Measurements from ENCODE around the gene IL2RG. TPM values are rescaled to one million over a fixed set of nuclear protein-coding genes. Genes with fewer than 3 reads are reported as not detected.

Gene IL2RG
- total RNA-seq, 4 donors from 2014 or later = 3.0 to 42.9 (median 3.3) TPM; not detected in 1

DNA sequence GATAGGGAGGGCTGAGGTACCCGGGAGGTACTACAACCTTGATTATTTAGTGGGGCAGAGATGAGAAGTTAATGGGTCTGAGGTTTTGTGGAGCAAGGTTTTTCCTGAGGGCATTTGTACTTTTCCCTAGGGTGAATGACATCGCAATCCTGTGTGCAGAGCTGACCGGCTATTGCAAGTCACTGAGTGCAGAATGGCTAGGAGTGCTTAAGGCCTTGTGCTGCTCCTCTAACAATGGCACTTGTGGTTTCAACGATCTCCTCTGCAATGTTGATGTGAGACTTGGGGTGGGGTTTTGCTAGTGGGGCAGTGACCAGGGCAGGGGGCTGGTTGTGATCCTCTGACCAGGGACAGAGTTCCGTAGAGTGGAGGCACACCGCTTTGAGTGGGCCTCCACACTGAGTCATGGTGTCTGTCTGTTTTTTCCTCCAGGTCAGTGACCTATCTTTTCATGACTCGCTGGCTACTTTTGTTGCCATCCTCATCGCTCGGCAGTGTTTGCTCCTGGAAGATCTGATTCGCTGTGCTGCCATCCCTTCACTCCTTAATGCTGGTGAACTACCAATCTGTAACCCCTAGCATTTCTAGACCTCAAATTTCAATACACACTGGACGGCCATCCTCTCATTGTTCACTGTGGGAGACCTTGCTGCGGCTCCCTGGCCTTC is 16.9 kb upstream of the IL2RG start:
- DNase-seq = no peak
- no peak overlapping the region for H3K27ac ChIP-seq
- no peaks in the 10 kb centered on the region for H3K9me3 ChIP-seq
- no peaks in the 10 kb centered on the region for H3K36me3 ChIP-seq
- H3K4me1 ChIP-seq = no peaks in the 10 kb centered on the region
- intact Hi-C loops (cut with DNase I; ENCODE audit: low total_unique reads) = no loop called here
- no peaks in the 10 kb centered on the region for H3K27me3 ChIP-seq
- no peak overlapping the region for H3K4me3 ChIP-seq
- TF ChIP-seq POLR2A (IDR thresholded peaks at IDR 0.05) = no peak
- TF ChIP-seq, protein P1, sequence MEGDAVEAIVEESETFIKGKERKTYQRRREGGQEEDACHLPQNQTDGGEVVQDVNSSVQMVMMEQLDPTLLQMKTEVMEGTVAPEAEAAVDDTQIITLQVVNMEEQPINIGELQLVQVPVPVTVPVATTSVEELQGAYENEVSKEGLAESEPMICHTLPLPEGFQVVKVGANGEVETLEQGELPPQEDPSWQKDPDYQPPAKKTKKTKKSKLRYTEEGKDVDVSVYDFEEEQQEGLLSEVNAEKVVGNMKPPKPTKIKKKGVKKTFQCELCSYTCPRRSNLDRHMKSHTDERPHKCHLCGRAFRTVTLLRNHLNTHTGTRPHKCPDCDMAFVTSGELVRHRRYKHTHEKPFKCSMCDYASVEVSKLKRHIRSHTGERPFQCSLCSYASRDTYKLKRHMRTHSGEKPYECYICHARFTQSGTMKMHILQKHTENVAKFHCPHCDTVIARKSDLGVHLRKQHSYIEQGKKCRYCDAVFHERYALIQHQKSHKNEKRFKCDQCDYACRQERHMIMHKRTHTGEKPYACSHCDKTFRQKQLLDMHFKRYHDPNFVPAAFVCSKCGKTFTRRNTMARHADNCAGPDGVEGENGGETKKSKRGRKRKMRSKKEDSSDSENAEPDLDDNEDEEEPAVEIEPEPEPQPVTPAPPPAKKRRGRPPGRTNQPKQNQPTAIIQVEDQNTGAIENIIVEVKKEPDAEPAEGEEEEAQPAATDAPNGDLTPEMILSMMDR (IDR thresholded peaks at IDR 0.05) = no peak

DNA sequence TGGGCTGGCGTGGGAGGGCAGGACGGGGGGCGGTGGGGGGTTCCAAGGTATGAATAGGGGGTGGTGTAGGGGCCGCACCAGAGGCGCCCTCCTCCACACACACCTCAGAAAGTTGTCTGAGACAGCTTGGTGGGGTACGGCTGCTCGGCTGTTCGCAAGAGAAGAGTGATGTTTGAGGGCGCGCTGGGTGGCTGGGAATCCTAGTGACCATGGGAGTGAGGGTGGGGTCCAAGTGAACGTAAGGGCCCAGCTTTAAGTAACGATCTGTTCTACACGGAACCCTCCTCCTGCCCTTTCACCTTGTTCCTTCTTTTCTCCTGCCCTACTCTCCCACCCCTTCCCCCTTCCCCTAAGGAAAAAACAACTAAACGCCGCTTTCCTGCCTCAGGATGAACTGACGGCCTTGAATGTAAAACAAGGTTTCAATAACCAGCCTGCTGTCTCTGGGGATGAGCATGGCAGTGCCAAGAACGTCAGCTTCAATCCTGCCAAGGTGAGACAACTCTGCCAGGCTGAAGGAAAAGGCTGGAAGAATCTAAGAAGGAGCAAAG is 7.7 kb upstream of the IL2RG start:
- Histone ChIP-seq H3K4me1 (no peaks in the 10 kb centered on the region), H3K4me3 (peak overlapping the region; percentile 55 to 79), H3K27ac (peak overlapping the region; percentile 87 to 89), H3K9me3 (no peaks in the 10 kb centered on the region), H3K36me3 (no peaks in the 10 kb centered on the region), H3K27me3 (no peaks in the 10 kb centered on the region)
- intact Hi-C loops (cut with DNase I; ENCODE audit: low total_unique reads) = no loop called here
- DNase-seq = no peak
- no peak for TF ChIP-seq POLR2A (IDR thresholded peaks at IDR 0.05)
- TF ChIP-seq, protein P1 (IDR thresholded peaks at IDR 0.05) = no peak

DNA sequence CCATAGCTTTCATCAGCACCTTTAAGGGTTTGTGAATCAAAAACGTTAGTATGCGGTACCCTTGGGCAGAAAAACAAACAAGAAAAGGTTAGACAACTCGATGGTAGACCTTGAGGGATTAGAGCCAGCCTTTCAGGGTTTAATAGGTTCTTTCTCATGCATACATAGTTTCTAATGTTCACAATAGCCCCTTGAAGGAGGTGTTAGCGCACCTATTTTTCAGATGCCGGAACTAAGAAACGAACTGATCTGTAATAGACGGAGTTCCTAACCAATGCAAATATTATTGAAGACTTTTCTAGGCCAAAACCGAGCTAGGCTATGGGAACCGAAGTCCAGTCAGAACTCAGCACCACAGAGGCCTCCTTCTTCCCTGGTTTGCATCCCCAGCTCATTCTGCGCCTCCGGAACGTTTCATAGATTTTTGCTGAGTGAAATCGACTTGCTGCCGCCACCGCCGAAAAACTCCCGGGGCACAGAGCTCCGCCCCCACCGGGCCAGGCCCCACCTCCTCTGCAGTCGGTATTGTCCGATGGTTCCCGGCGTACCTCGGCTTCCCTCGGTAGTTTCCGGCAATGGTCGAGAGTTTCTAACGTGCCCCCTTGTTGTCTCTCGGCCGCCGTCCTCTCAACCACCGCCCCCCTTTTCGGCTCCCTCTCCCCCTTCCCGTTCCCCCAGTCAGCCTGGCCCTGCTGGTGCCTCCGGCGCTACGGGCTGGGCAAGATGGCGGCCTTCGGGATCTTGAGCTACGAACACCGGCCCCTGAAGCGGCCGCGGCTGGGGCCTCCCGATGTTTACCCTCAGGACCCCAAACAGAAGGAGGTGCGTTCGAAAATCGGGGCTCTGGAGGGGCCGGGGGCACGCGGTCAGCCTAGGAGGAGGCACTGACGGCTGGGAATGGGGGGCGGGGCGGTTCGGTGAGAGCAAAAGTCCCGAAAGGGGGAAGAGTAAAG is 6.9 kb upstream of the IL2RG start, which contains the start of gene MED12:
Gene MED12 (plus strand): TSS at position 565 of the 953 bp plus-strand sequence. CDS start 159 bp downstream, at position 724.
- no peaks in the 10 kb centered on the region for H3K36me3 ChIP-seq
- H3K4me3 ChIP-seq = peak within 1 kb of the TSS; percentile 55 to 79
- TF ChIP-seq, protein P1 (IDR thresholded peaks at IDR 0.05) = no peak
- peak; percentile 27 for TF ChIP-seq POLR2A (IDR thresholded peaks at IDR 0.05)
- DNase-seq = peak; percentile 88 to 89
- H3K9me3 ChIP-seq = no peaks in the 10 kb centered on the region
- H3K27ac ChIP-seq = peak within 1 kb of the TSS; percentile 87 to 89
- no peaks in the 10 kb centered on the region for H3K4me1 ChIP-seq
- intact Hi-C loops (cut with DNase I; ENCODE audit: low total_unique reads) = no loop called here
- H3K27me3 ChIP-seq = no peaks in the 10 kb centered on the region

DNA sequence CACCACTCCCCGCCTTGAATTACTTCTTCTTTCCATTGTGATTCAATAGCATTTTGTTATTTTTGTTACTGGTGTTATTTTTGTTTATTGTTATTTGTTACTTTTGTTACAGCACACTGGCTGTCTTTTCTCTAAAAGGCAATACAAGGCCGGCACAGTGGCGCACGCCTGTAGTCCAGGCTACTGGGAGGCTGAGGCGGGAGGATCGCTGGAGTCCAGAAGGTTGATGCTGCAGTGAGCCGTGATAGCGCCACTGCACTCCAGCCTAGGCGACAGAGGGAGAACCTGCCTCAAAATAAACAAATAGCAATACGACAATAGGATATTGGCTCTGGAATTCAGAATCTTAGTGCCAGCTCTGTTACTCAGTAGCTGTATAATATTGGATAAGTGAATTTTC is 6.0 kb upstream of the IL2RG start:
- TF ChIP-seq POLR2A (IDR thresholded peaks at IDR 0.05) = no peak
- TF ChIP-seq, protein P1 (IDR thresholded peaks at IDR 0.05) = no peak
- no peaks in the 10 kb centered on the region for H3K9me3 ChIP-seq
- no peaks in the 10 kb centered on the region for H3K27me3 ChIP-seq
- DNase-seq = no peak
- H3K36me3 ChIP-seq = no peaks in the 10 kb centered on the region
- H3K4me1 ChIP-seq = no peaks in the 10 kb centered on the region
- intact Hi-C loops (cut with DNase I; ENCODE audit: low total_unique reads) = no loop called here
- peak overlapping the region in 1 of 2 donors; percentile 87 for H3K27ac ChIP-seq
- no peak overlapping the region for H3K4me3 ChIP-seq
